Natural killer cell treated with Interleukin-12 subunit alpha and Interleukin-12 subunit beta and Interleukin-15 and Interleukin-18, amount 100 ng/mL, for 72 hours (primary cell): ENCODE measurements around the gene MAML2. TPM values are rescaled to one million over a fixed set of nuclear protein-coding genes. Genes with fewer than 3 reads are reported as not detected.
"Not testable (repeated sequence)": the region's sequence is repeated elsewhere in the genome, so short reads cannot be mapped to it uniquely, and the experiment has no call there.

Source experiments
- ATAC-seq, 2 donors: fragments of 150-1000 bp; cut with Tn5 transposase in 1 of 2; sonication (Bioruptor Pico), chemical (Tn5 transposase) in 1 of 2; 2 replicates each; pipeline ENCODE4 v1.10.0; 2021
- DNase-seq: peaks from one replicate; pipeline ENCODE4 v3.0.0; 2022; ENCODE audit warnings: low spot score
- H3K27ac Mint-ChIP-seq, 2 donors: 1 replicate in 1 of 2; 2 replicates in 1 of 2; pipeline ENCODE4 v1.8.0; 2022; ENCODE audit warnings: mixed read lengths in 2 of 2, mild to moderate bottlenecking in 1 of 2, moderate library complexity in 1 of 2
- H3K27me3 Mint-ChIP-seq, 2 donors: 1 replicate in 1 of 2; 2 replicates in 1 of 2; pipeline ENCODE4 v1.8.0; 2022; ENCODE audit warnings: mixed read lengths in 2 of 2
- H3K36me3 Mint-ChIP-seq: one replicate; pipeline ENCODE4 v1.8.0; 2022; ENCODE audit warnings: mixed read lengths
- H3K4me1 Mint-ChIP-seq, 2 donors: 1 replicate in 1 of 2; 2 replicates in 1 of 2; pipeline ENCODE4 v1.8.0; 2022; ENCODE audit warnings: low read depth in 2 of 2, mixed read lengths in 2 of 2, mild to moderate bottlenecking in 1 of 2
- H3K4me3 Mint-ChIP-seq: one replicate; pipeline ENCODE4 v1.8.0; 2022; ENCODE audit warnings: mixed read lengths
- H3K9me3 Mint-ChIP-seq: 2 replicates; pipeline ENCODE4 v1.8.0; 2022; ENCODE audit warnings: mixed read lengths
- total RNA-seq, 2 donors: library from RNA; stranded (reverse); gene quantifications; one replicate each; pipeline ENCODE4 v1.2.3, GENCODE V29; 2022

Gene MAML2
- total RNA-seq, 2 donors from 2014 or later: 15.9 to 21.9 TPM

DNA sequence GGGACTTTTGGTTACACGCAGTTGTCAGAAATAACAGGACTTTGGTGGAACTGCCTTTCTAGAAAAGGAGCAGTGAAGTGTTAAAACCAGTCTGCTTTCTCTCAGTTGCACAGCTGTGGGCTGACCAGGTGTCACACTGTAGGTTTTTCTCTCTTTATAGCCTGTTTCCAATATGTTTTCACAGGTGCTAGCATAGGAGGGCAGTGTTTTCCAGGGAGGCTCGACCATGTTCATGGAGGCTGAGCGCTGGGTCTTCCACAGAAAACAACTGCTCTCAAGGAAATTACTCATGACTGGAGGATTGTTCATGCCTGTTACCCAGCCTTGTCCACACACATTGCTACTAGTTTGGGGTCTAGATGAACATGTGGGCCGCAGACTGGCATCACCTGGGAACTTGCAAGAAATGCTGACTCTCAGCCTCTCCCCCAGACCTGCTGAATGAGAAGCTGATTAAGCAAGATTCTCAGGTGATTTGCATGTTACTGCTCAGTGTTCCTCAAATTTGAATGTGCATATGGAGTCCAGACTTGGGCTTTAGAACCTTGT is 157.7 kb downstream of the MAML2 start:
- Mint-ChIP-seq H3K27me3 (no peaks in the 10 kb centered on the region), H3K4me1 (peaks cover 39 to 46% of the 10 kb centered on the region in 2 donors), H3K4me3 (no peak overlapping the region), H3K27ac (peak overlapping the region in 1 of 2 donors; percentile 25), H3K9me3 (no peaks in the 10 kb centered on the region), H3K36me3 (peaks cover 1% of the 10 kb centered on the region)
- DNase-seq: no peak
- ATAC-seq: no peak

GRCh38 chr11:96180937-96181336 is 162.1 kb downstream of the MAML2 start:
- not testable (repeated sequence) for H3K36me3 Mint-ChIP-seq, ATAC-seq, H3K9me3 Mint-ChIP-seq, H3K27me3 Mint-ChIP-seq, H3K4me3 Mint-ChIP-seq, DNase-seq
- Mint-ChIP-seq H3K27ac (peak overlapping the region in 1 of 2 donors; percentile 26), H3K4me1 (peaks cover 14 to 20% of the 10 kb centered on the region in 2 donors)

DNA sequence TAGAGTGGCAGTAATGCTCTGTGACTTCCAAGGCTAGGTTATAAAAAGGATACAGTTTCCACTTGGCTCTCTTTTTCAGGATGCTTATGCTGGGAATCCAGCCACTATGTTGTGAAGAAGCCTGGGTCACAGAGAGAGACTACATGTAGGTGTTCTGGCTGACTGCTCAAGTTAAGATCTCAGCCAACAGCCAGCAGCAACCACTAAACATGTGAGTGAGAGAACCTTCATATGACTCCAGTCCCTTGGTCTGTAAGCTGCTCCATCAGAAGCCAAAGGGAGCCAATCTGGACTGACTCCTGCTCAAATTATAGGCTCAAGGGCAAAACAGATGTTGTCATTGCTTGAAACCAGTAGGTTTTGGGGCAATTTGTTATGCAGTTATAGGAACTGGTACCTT is 162.7 kb downstream of the MAML2 start:
- ATAC-seq: no peak
- Mint-ChIP-seq H3K36me3 (no peaks in the 10 kb centered on the region), H3K4me3 (no peak overlapping the region), H3K27me3 (no peaks in the 10 kb centered on the region), H3K9me3 (no peaks in the 10 kb centered on the region), H3K4me1 (peaks cover 13 to 17% of the 10 kb centered on the region in 2 donors), H3K27ac (no peak overlapping the region)
- no peak for DNase-seq

- peaks cover 9 to 19% of the 10 kb centered on the region in 2 donors for H3K4me1 Mint-ChIP-seq
- H3K27me3 Mint-ChIP-seq: no peaks in the 10 kb centered on the region
- H3K9me3 Mint-ChIP-seq: no peaks in the 10 kb centered on the region
- ATAC-seq: no peak
- peak overlapping the region in 1 of 2 donors; percentile 17 for H3K27ac Mint-ChIP-seq
- no peak for DNase-seq
- no peak overlapping the region for H3K4me3 Mint-ChIP-seq
- H3K36me3 Mint-ChIP-seq: no peaks in the 10 kb centered on the region
Observed at GRCh38 chr11:96179905-96180304, 163.1 kb downstream of the MAML2 start.

DNA sequence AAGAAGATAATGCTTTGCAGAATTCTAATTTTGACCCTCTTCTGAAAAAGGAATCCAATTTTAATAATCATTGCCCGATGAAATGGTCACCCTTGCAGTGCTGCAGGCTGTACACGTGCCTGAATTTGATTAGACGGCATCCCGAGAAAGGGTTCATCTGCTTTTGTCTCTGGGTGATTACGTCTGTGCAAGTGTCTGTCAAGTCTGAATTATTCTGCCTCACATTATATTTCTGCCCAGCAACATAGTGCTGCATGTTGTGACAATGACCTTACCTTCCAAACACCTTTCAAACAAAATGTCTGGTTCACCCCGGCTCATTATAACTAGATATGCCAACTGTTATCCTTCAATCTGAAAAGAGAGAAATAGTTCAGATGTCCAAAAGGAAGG is 164.1 kb downstream of the MAML2 start:
- ATAC-seq (no peak), DNase-seq (no peak)

DNA sequence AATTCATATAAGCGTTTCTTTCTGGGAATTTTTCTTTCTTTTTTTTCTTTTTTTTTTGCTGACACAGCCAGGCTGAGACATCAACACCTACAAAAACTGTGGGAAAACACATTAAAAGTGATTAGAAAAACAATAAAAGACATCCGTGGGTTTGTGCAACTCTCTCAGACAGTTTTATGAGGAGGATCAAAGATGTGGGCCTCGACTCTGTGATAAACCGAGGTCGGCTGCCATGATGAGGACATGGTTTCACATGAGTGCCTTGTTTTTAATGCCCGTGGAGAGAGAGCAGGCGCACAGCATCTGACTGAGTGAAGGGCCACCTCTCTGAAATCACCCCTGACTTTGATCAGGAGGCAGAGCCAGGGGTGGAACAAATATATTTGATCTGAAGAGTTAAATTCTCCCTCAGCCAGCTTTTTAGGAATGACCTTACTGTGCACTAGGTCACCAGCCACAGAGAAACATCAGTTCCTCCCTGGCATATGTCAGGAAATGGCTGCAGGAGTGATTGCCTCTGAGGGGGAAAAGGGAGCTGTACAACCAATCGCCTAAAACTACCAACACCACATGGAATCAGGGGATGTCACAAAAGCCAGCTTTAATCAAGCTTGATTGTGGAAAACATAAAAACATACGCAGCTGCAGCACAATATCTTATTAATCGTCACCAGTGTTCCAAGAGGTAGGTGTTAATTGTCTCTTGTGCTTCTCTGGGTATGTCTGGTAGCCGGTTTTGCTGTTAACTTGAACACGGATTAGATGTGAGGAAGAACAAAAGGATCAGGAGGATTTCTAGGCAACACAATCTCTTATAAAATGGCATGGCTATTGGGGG is 164.7 kb downstream of the MAML2 start:
- no peak overlapping the region for H3K4me3 Mint-ChIP-seq
- peaks cover 4% of the 10 kb centered on the region for H3K36me3 Mint-ChIP-seq
- peaks cover 15 to 31% of the 10 kb centered on the region in 2 donors for H3K4me1 Mint-ChIP-seq
- ATAC-seq (no peak), DNase-seq (no peak)
- no peak overlapping the region for H3K27ac Mint-ChIP-seq
- no peaks in the 10 kb centered on the region for H3K27me3 Mint-ChIP-seq
- H3K9me3 Mint-ChIP-seq: peaks cover 5% of the 10 kb centered on the region

More for the DNA sequence above, 164.1 kb downstream of the MAML2 start:
- no peaks in the 10 kb centered on the region for H3K9me3 Mint-ChIP-seq
- no peaks in the 10 kb centered on the region for H3K27me3 Mint-ChIP-seq
- H3K4me1 Mint-ChIP-seq: peaks cover 8 to 25% of the 10 kb centered on the region in 2 donors
- H3K27ac Mint-ChIP-seq: peak overlapping the region in 1 of 2 donors; percentile 17
- peaks cover under 1% of the 10 kb centered on the region for H3K36me3 Mint-ChIP-seq
- no peak overlapping the region for H3K4me3 Mint-ChIP-seq

- peak overlapping the region in 1 of 2 donors; percentile 62 for H3K27ac Mint-ChIP-seq
- H3K27me3 Mint-ChIP-seq: no peaks in the 10 kb centered on the region
- H3K36me3 Mint-ChIP-seq: peaks cover 4% of the 10 kb centered on the region
- peaks cover 22 to 37% of the 10 kb centered on the region in 2 donors for H3K4me1 Mint-ChIP-seq
- DNase-seq (no peak), ATAC-seq (no peak)
- H3K9me3 Mint-ChIP-seq: peaks cover 5% of the 10 kb centered on the region
- no peak overlapping the region for H3K4me3 Mint-ChIP-seq
Observed at GRCh38 chr11:96177146-96177545, 165.8 kb downstream of the MAML2 start.

- Mint-ChIP-seq H3K36me3 (peaks cover 4% of the 10 kb centered on the region), H3K27ac (peak overlapping the region; percentile 36 to 82), H3K4me1 (peaks cover 28 to 33% of the 10 kb centered on the region in 2 donors), H3K27me3 (no peaks in the 10 kb centered on the region), H3K9me3 (peaks cover 5% of the 10 kb centered on the region), H3K4me3 (peak overlapping the region; percentile 31)
- DNase-seq (no peak), ATAC-seq (peak in 1 of 2 donors; percentile 45)
Observed at GRCh38 chr11:96173906-96174305, 169.1 kb downstream of the MAML2 start.

DNA sequence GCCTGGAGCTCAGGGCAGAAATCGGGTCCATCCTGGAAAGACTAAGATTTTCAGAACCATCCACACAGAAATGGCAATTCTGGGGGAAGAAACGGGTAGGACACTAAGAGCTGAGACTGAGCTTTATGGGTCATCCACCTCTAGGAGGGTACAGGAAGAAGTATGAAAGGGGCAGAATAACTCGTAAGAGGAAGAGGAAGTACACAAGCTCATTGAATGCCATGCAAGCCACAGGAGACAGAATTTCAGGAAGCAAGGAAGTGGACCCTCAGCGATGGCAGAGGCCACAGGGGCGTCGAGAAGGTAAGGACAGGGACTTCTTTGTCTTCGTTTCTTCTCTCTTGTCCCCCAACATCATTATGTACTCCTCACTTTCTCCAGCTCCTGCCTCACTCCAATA is 169.6 kb downstream of the MAML2 start:
- Mint-ChIP-seq H3K27ac (peak overlapping the region; percentile 36 to 82), H3K36me3 (peaks cover 4% of the 10 kb centered on the region), H3K9me3 (peaks cover 5% of the 10 kb centered on the region), H3K27me3 (no peaks in the 10 kb centered on the region), H3K4me3 (peak overlapping the region; percentile 31), H3K4me1 (peaks cover 33 to 36% of the 10 kb centered on the region in 2 donors)
- ATAC-seq: no peak
- no peak for DNase-seq

DNA sequence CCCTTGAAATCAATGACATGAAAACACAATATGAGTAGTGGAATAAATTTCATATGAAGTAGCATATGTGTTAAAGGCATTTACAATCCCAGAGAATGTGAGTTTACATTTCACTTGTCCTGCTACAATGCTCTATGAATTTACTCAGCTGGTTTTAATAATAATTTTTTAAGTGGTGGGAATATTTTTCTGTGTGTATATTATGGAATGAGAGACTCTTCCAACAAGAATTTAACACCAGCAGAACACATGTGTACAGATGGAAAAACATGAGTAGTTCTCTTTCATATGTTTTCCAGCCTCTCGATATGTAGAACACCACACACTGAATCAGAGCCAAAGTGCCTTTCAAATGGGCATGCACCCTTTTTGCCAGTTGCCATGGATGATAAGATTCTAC is 170.4 kb downstream of the MAML2 start:
- Mint-ChIP-seq H3K9me3 (peaks cover 5% of the 10 kb centered on the region), H3K4me3 (peak overlapping the region; percentile 31), H3K36me3 (peaks cover 4% of the 10 kb centered on the region), H3K27me3 (no peaks in the 10 kb centered on the region), H3K27ac (peak overlapping the region; percentile 36 to 82), H3K4me1 (peaks cover 34 to 38% of the 10 kb centered on the region in 2 donors)
- DNase-seq (no peak), ATAC-seq (no peak)

- peaks cover 4% of the 10 kb centered on the region for H3K36me3 Mint-ChIP-seq
- DNase-seq: no peak
- peak overlapping the region; percentile 38 for H3K4me3 Mint-ChIP-seq
- peaks cover 5% of the 10 kb centered on the region for H3K9me3 Mint-ChIP-seq
- H3K27me3 Mint-ChIP-seq: no peaks in the 10 kb centered on the region
- peak overlapping the region; percentile 29 to 66 for H3K27ac Mint-ChIP-seq
- ATAC-seq: peak in 1 of 2 donors; percentile 16
- H3K4me1 Mint-ChIP-seq: peaks cover 48 to 51% of the 10 kb centered on the region in 2 donors
Observed at GRCh38 chr11:96169250-96169649, 173.7 kb downstream of the MAML2 start.

GRCh38 chr11:96168623-96169022 is 174.4 kb downstream of the MAML2 start:
- H3K4me3 Mint-ChIP-seq: peak overlapping the region; percentile 38
- ATAC-seq: peak; percentile 84 to 85
- peaks cover under 1% of the 10 kb centered on the region for H3K36me3 Mint-ChIP-seq
- H3K27ac Mint-ChIP-seq: peak overlapping the region; percentile 29 to 66
- H3K27me3 Mint-ChIP-seq: no peaks in the 10 kb centered on the region
- H3K4me1 Mint-ChIP-seq: peaks cover 42 to 44% of the 10 kb centered on the region in 2 donors
- no peak for DNase-seq
- H3K9me3 Mint-ChIP-seq: peaks cover 3% of the 10 kb centered on the region

GRCh38 chr11:96167787-96168186 is 175.2 kb downstream of the MAML2 start:
- no peak for ATAC-seq
- H3K27ac Mint-ChIP-seq: peak overlapping the region in 1 of 2 donors; percentile 30
- no peaks in the 10 kb centered on the region for H3K9me3 Mint-ChIP-seq
- no peak for DNase-seq
- no peak overlapping the region for H3K4me3 Mint-ChIP-seq
- no peaks in the 10 kb centered on the region for H3K27me3 Mint-ChIP-seq
- peaks cover 36 to 38% of the 10 kb centered on the region in 2 donors for H3K4me1 Mint-ChIP-seq
- H3K36me3 Mint-ChIP-seq: no peaks in the 10 kb centered on the region

DNA sequence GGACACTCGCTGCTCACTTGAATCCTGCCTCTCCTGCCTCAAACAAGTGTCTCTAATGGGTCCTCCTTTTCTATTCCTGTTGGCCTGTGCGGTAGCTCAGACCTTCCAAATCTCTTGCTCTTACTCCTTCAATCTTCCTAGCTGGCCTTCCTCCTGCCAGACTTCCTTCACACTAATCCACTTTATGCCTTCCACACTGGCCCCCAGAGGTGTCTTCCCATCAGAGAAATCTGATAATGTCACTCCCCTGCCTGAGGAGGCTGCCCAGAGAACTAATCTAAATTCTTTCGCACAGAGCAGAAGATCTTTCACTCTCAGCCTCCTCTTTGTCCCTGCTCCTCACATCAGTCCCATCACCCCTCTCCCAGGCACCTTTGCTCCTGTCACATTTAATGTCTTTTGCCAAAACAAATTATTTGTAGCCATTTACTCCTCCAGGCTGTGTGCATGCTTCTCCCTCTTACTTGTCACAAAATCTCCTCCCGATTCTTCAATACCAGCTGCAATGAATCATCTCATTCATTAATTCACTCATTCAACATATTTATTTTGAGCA is 175.7 kb downstream of the MAML2 start:
- peaks cover 33 to 37% of the 10 kb centered on the region in 2 donors for H3K4me1 Mint-ChIP-seq
- no peaks in the 10 kb centered on the region for H3K36me3 Mint-ChIP-seq
- DNase-seq: no peak
- H3K4me3 Mint-ChIP-seq: peak overlapping the region; percentile 12
- no peak for ATAC-seq
- H3K27ac Mint-ChIP-seq: peak overlapping the region in 1 of 2 donors; percentile 30
- no peaks in the 10 kb centered on the region for H3K27me3 Mint-ChIP-seq
- H3K9me3 Mint-ChIP-seq: no peaks in the 10 kb centered on the region
